SH-SY5Y (cell line): Measurements from ENCODE around the gene MXI1.

ENCODE experiments used
- GATA2 ChIP-seq: IDR thresholded peaks from 2 replicates; pipeline ENCODE4 v1.6.1; 2011; ENCODE audit warnings: mild to moderate bottlenecking, low read depth, low read length
- GATA3 ChIP-seq: IDR thresholded peaks from 2 replicates; pipeline ENCODE4 v1.6.1; 2011; ENCODE audit warnings: low read depth, mild to moderate bottlenecking, low read length, moderate library complexity

GRCh38 chr10:110278562-110279406, 71.4 kb downstream of the MXI1 start:
- no peak for TF ChIP-seq GATA3
- TF ChIP-seq GATA2 = no peak
